ENCODE data around the gene ZNF433. TPM values are rescaled to one million over a fixed set of nuclear protein-coding genes. Genes with fewer than 3 reads are reported as not detected.
"Not testable (repeated sequence)": the region's sequence is repeated elsewhere in the genome, so short reads cannot be mapped to it uniquely, and the experiment has no call there.

ZNF433 gene
- 4.5 TPM for total RNA-seq (ENCODE audit: unreplicated experiment)
- long read RNA-seq, partial matches to known transcripts = 0 of 2 reads
- long read RNA-seq, other reads (novel, unspliced or antisense) = 0 of 2 reads

DNA sequence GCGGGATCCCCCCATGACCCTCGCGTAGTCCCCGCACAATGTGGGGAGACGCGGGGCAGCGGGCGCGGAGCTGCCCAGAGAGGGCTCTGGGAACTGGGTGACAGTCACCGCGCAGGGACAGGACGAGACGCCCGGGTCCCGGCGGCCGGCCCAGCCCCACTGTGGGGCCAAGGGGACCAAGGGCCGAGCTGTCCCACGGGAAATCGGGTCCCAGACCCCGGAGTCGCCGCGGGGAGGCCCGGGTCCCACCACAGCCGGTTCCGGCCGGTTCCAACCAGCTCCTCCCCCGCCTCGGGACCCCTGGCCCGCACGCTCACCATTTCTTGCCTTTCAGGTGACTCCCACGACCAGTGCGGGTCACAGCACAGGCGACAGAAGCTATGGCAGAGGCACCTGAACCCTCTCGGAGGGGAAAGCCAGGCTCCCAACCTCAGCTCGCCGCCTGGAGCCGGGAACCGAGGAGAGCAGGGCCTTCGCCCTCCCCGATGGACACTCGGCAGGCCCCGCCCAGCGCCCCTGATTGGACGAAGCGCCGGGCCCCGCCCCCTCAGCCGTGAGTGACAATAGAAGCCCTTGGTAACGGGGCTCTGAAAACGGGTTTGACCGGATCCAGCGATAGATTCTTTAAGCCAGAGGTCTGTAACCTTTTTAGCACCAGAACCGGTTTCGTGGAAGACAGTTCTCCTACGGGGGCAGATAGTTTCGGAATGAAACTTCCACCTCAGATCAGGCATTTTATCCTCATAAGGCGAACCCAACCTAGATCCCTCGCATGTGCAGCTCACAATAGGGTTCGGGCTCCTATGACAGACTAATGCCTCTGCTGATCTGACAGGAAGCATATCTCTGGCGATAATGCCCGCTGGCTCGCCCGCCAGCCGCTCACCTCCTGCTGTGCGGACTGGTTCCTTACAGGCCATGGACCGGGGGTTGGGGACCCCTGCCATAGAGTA, at the start of gene ZNF433:
Gene ZNF433, minus strand, starts transcription at position 460 of the 953 bp plus-strand sequence. Its CDS starts 140 bp downstream, at position 320.
- H3K4me3 Mint-ChIP-seq (ENCODE audit: unreplicated experiment) = peak within 1 kb of the TSS; percentile 92
- no peaks in the 10 kb centered on the region for H3K27me3 Mint-ChIP-seq (ENCODE audit: unreplicated experiment)
- H3K9me3 Mint-ChIP-seq (ENCODE audit: unreplicated experiment) = peaks cover 2% of the 10 kb centered on the region
- H3K27ac Mint-ChIP-seq (ENCODE audit: unreplicated experiment) = peak within 1 kb of the TSS; percentile 96
- peak; percentile 99 for DNase-seq
- H3K4me1 Mint-ChIP-seq (ENCODE audit: low read depth, unreplicated experiment) = peaks cover 4% of the 10 kb centered on the region
- H3K36me3 Mint-ChIP-seq (ENCODE audit: unreplicated experiment) = peaks cover 11% of the 10 kb centered on the region
- TF ChIP-seq, protein P1, sequence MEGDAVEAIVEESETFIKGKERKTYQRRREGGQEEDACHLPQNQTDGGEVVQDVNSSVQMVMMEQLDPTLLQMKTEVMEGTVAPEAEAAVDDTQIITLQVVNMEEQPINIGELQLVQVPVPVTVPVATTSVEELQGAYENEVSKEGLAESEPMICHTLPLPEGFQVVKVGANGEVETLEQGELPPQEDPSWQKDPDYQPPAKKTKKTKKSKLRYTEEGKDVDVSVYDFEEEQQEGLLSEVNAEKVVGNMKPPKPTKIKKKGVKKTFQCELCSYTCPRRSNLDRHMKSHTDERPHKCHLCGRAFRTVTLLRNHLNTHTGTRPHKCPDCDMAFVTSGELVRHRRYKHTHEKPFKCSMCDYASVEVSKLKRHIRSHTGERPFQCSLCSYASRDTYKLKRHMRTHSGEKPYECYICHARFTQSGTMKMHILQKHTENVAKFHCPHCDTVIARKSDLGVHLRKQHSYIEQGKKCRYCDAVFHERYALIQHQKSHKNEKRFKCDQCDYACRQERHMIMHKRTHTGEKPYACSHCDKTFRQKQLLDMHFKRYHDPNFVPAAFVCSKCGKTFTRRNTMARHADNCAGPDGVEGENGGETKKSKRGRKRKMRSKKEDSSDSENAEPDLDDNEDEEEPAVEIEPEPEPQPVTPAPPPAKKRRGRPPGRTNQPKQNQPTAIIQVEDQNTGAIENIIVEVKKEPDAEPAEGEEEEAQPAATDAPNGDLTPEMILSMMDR (IDR thresholded peaks at IDR 0.05; ENCODE audit: partially characterized antibody, unreplicated experiment) = no peak

DNA sequence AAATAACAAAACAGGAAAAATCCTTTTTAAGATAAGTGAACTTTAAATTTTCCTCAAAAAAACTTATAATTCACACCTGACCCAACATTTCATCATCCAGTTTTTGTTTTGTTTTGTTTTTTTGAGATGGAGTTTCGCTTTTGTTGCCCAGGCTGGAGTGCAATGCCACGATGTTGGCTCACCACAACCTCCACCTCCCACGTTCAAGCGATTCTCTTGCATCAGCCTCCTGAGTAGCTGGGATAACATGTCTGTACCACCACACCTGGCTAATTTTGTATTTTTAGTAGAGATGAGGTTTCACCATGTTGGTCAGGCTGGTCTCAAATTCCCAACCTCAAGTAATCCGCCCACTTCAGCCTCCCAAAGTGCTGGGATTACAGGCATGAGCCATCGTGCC, 47.9 kb upstream of the ZNF433 start:
- H3K4me1 Mint-ChIP-seq (ENCODE audit: low read depth, unreplicated experiment); H3K4me3 Mint-ChIP-seq (ENCODE audit: unreplicated experiment); DNase-seq; H3K27ac Mint-ChIP-seq (ENCODE audit: unreplicated experiment); H3K27me3 Mint-ChIP-seq (ENCODE audit: unreplicated experiment): not testable (repeated sequence)
- Mint-ChIP-seq H3K9me3 (ENCODE audit: unreplicated experiment) (peaks cover 17% of the 10 kb centered on the region), H3K36me3 (ENCODE audit: unreplicated experiment) (peaks cover 30% of the 10 kb centered on the region)

DNA sequence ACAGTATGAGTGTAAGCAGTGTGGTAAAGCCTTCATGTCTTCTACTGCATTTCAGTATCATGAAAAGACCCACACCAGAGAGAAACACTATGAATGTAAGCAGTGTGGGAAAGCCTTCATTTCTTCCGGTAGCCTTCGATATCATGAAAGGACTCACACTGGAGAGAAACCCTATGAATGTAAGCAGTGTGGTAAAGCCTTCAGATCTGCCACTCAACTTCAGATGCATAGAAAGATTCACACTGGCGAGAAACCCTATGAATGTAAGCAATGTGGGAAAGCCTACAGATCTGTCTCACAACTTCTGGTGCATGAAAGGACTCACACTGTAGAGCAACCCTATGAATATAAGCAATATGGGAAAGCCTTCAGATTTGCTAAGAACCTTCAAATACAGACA, 41.9 kb upstream of the ZNF433 start:
- peaks cover 1% of the 10 kb centered on the region for H3K27me3 Mint-ChIP-seq (ENCODE audit: unreplicated experiment)
- peaks cover 75% of the 10 kb centered on the region for H3K36me3 Mint-ChIP-seq (ENCODE audit: unreplicated experiment)
- no peak overlapping the region for H3K4me3 Mint-ChIP-seq (ENCODE audit: unreplicated experiment)
- no peaks in the 10 kb centered on the region for H3K4me1 Mint-ChIP-seq (ENCODE audit: low read depth, unreplicated experiment)
- TF ChIP-seq, protein P1 (IDR thresholded peaks at IDR 0.05; ENCODE audit: partially characterized antibody, unreplicated experiment) = no peak
- H3K9me3 Mint-ChIP-seq (ENCODE audit: unreplicated experiment) = peaks cover 49% of the 10 kb centered on the region
- no peak for DNase-seq
- H3K27ac Mint-ChIP-seq (ENCODE audit: unreplicated experiment) = no peak overlapping the region

DNA sequence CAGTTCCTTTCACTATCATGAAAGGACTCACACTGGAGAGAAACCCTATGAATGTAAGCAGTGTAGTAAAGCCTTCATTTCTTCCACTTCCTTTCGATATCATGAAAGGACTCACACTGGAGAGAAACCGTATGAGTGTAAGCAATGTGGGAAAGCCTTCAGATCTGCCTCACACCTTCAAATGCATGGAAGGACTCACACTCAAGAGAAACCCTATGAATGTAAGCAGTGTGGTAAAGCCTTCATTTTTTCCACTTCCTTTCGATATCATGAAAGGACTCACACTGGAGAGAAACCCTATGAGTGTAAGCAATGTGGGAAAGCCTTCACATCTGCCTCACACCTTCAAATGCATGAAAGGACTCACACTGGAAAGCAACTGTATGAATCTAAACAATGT, 40.9 kb upstream of the ZNF433 start:
- not testable (repeated sequence) for H3K27ac Mint-ChIP-seq (ENCODE audit: unreplicated experiment)
- peaks cover 73% of the 10 kb centered on the region for H3K36me3 Mint-ChIP-seq (ENCODE audit: unreplicated experiment)
- peaks cover 49% of the 10 kb centered on the region for H3K9me3 Mint-ChIP-seq (ENCODE audit: unreplicated experiment)

DNA sequence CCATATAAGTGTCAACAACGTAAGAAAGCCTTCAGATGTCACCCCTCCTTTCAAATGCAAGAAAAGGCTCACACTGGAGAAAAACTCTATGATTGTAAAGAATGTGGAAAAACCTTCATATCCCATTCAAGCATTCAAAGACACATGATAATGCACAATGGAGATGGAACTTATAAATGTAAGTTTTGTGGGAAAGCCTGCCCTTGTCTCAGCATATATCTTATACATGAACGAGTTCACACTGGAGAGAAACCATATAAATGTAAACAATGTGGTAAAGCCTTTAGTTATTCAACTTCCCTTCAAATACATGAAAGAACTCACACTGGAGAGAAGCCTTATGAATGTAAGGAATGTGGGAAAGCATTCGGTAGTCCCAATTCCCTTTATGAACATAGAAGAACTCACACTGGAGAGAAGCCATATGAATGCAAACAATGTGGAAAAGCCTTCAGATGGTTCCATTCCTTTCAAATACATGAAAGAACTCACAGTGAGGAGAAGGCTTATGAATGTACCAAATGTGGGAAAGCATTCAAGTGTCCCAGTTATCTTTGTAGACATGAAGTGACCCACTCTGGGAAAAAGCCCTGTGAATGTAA, 40.2 kb upstream of the ZNF433 start:
- no peak overlapping the region for H3K4me3 Mint-ChIP-seq (ENCODE audit: unreplicated experiment)
- no peak for DNase-seq
- peaks cover 45% of the 10 kb centered on the region for H3K9me3 Mint-ChIP-seq (ENCODE audit: unreplicated experiment)
- H3K4me1 Mint-ChIP-seq (ENCODE audit: low read depth, unreplicated experiment) = no peaks in the 10 kb centered on the region
- TF ChIP-seq, protein P1 (IDR thresholded peaks at IDR 0.05; ENCODE audit: partially characterized antibody, unreplicated experiment) = no peak
- peaks cover 74% of the 10 kb centered on the region for H3K36me3 Mint-ChIP-seq (ENCODE audit: unreplicated experiment)
- peaks cover 1% of the 10 kb centered on the region for H3K27me3 Mint-ChIP-seq (ENCODE audit: unreplicated experiment)
- no peak overlapping the region for H3K27ac Mint-ChIP-seq (ENCODE audit: unreplicated experiment)

More for the DNA sequence above, 40.9 kb upstream of the ZNF433 start:
- H3K27me3 Mint-ChIP-seq (ENCODE audit: unreplicated experiment); H3K4me1 Mint-ChIP-seq (ENCODE audit: low read depth, unreplicated experiment); H3K4me3 Mint-ChIP-seq (ENCODE audit: unreplicated experiment); DNase-seq: not testable (repeated sequence)

Data from glutamatergic neuron (in vitro differentiated cells).